NCI-H69 (cell line): ENCODE measurements around the gene PTPN6.
A peak's percentile ranks its signal among the peaks of the same experiment; 100 is the strongest.

Experiments
- DNase-seq: peaks from one replicate; lab custom pipeline; 2025; lab: John Stamatoyannopoulos, UW

PTPN6 gene

DNA sequence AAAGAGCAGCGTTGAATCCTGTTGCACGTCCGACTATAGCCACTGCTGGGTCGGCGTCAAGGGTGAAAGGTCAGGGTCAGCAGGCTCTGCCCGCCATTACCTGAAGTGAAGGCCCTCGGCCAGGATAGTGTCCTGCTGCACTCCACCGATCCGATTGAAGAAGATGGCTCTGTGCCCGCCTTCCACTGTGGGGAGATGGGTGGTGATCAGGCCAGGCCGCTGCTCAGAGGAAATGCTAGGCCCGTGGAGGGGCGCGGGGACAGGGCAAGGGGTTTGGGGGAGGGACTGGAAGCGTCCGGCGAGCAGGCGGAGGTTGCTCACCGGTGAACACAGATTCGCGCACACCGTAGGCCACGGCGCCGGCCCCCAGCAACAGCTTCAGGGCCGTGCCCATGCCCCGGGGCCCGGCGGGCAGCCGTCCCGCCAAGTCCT lies 19.0 kb downstream of the PTPN6 start:
- peak; percentile 61 for DNase-seq

DNA sequence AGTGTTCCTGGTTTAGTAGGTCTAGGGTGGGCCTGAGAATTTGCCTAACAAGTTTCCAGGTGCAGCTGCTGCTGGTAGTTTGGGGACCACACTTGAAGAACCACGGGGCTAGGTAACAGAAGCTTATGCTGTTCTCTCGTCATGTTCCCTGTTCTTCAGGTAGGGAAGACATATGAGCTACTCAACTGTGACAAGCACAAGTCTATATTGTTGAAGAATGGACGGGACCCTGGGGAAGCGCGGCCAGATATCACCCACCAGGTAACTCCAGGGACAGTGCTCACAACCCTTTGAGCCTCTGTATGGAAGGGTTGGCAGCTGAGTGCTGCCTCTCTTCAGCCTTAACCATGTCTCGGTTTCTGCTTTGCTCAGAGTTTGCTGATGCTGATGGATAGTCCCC lies 23.0 kb downstream of the PTPN6 start:
- no peak for DNase-seq

DNA sequence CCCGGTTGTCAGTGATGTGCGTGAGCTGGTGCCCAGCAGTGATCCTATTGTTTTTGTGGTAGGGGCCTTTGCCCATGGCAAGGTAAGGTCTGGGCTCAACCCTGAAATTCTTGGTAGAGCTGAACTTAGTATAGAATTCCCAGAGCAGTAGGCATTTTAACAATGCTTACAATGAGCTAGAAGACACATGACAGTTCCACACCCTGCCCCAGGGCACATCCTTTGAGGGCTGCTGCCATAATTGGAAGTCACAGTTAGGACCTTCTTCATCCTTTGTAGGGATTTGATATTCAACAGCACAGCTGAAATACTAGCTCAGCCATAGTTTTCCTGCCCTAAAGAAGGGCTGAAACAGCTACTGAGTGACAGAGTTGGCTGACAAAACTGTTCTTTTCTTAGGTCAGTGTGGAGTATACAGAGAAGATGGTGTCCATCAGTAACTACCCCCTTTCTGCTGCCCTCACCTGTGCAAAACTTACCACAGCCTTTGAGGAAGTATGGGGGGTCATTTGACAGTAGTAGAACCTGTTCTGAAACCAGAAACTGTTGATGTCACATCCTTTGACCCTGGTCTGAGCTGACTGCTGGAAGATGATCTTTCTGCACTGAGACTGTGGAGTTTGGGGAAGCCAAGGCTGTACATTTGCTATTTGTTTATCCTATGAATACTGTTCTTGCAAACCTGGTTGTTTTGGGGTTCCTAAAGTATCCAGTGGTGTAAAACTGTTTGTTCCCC lies 24.3 kb downstream of the PTPN6 start:
- DNase-seq: no peak

DNA sequence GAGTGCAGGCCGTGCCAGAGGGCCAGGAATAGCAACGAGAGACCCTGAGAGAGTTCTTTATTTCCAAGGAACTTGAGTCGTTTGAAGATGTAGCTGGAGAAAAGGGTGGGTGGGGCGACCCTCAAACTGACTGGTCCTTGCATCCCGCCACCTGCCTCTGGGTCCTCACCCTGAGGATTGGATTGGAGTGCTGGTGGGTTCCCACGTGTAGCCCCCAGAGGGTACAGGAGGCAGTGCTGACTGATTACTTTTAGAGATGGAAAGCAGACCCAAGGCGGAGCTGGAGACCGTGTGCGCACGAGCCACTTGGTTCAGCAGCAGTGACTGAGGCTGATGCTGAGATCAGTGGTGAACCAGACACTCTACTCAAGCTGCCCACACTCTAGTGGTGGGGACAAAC lies 26.5 kb downstream of the PTPN6 start:
- no peak for DNase-seq

DNA sequence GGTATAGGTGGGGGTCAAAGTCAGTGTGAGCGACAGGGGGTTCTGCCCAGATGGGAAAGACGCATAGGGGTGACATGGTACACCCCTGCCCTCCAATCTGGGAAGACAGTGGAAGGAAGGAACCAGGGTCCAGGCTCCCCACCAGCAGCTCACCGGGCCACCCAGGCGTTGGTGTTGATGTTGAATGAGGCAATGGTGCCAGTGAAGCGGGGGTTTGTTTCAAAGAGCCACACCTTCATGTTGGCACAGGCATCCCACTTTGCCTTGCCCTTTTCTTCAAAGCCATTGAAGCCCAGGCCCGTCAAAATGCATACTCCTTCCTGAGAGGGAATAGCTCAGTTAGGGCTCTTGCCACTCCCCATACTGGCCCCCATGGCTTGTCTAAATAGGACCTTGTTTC lies 27.0 kb downstream of the PTPN6 start:
- no peak for DNase-seq

DNA sequence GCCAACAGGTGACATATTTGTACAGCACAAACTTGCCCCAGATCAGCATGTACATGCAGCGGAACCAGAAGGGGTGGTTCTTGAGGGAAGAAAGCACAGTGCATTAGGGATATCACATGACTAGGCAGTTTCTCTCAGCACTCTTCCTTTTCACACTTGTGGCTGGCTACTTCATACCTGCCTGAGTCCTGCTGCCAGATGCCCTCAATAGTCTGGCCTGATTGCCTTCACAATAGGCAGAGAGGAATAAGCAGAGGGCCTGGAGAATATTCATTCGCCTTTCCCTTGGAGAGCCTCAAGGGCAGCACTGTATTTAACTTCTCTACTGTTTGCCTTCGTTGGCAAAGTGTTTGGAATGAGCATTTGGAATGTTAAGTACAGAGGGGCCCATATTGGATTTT lies 27.5 kb downstream of the PTPN6 start:
- no peak for DNase-seq

DNA sequence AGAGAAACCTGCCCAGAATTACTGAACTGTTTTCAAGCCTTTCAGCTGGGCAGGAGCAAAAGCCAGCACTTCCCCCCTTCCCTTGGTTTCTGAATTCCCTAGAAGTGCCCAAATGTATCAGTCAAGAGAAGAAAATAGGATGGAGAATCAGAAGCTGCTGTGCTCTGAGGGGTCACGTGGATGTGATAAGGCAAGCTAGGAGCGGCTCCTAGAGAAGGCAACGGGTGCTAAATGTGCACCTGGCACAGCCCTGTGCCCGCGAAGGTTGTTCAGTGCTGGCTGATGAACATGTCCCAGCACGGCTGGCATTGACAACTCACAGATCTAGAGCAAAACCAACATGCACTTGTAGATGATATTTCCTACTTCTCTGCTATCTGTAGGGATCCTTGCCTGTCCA lies 27.9 kb downstream of the PTPN6 start:
- DNase-seq: no peak

DNA sequence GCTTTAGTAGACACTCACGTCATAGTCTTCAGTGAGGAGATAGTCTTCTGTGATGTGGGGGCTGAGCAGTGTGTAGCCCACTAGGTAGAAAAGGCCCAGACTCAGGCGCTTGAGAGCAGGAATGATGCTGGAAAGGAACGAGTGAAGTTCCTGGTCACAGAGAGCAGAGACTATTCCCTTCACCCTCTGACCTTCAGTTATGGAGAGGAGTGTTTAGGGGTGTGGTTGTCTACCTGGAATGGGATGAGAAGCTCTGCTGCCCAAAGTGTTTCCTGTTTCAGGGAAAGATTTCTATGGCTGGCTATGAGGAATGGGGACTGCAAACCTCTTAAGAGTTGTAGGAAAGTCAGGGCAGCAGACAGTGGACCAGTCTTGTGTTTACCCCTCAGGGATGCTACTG lies 28.3 kb downstream of the PTPN6 start:
- DNase-seq: no peak

DNA sequence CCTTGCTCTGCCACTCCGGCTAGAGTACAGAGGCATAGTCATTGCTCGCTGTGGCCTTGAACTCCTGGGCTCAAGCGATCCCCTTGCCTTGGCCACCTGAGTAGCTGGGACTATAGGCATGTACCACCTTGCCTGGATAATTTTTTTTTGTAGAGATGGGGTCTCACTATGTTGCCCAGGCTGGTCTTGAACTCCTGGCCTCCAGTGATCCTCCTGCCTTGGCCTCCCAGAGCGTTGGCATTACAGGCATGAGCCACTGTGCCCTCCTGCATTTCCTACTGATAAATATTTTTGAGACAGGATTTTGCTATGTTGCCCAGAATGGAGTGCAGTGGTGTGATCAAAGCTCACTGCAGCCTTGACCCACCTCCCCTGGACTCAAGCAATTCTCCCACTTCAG lies 28.9 kb downstream of the PTPN6 start:
- no peak for DNase-seq

DNA sequence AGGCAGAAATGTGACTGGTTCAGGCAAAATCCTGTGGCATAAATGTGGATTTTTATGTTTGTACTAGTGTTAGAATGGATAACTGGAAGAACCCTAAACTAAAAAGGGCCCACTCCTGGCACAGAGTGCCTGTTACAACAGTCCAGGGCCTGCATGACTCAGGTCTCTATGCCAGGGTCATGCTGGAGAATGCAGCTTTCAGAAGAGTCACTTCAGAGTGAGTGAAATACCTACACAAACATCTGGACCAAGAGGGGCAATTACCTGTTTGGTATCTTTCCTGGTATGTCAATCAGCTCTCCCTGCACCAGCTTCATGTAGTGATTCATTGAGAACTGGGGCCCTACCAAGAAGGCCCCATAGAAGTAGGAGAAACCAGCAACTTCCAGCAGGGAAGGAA lies 29.6 kb downstream of the PTPN6 start:
- no peak for DNase-seq

DNA sequence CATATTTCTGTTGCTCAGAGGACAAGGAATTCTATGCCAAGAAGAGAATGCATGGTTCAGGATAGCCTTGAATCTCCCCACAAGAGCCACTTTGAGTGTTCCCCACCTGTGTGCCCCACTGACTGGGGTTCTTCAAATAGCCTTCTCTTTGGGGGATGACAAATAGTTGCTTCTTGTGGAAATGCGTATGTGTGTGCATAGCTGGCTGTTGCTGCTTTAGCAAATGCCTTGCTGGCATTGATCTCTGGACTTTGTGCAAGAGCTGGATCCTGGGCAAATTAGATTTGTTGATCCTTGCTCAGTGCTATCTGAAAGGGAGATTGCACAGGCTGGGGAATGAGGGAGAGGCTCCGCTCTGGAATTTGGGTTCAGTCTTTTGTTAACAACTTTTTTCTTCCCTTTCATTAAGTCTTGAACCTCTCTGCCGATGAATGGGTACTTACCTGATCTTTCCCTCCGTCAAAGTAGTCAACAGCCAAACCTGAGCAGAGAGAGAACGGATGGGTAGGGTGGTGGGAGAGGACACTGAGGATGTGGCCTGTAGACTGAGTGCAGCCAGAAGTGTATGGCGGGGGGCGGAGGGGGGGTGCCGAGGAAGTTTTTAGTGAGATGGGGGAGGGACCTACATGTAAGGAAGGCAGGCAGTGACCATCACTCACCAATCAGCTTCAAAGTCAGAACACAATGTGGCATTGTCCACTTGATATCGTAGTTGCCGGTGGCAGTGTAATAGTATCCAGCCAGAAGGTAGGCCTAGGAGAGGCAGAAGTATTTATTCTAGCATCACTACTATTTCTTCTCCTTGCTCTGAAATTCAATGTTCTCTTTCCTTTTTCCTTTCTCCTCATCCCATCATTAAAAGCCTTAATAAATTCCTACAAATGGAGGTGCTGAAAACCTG lies 30.2 kb downstream of the PTPN6 start:
- DNase-seq: no peak

DNA sequence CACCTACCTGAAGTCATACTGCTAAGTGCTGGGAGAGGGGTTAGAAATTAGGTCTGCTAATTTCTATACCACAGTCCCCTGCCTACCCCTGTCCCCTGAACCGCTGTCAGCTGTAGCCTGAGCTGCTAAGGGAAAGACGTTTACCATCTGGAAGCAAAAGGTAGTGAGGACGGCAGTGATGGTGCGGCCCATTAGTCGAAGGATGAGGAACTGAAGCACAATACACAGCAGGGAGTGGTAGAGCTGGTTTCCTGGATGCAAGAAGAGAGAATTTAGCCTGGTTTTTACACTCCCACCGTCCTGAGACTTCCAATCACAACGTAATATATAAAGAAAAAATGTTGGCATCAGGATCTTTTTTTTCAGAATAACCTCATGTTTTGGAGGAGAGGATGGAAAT lies 31.4 kb downstream of the PTPN6 start:
- no peak for DNase-seq

DNA sequence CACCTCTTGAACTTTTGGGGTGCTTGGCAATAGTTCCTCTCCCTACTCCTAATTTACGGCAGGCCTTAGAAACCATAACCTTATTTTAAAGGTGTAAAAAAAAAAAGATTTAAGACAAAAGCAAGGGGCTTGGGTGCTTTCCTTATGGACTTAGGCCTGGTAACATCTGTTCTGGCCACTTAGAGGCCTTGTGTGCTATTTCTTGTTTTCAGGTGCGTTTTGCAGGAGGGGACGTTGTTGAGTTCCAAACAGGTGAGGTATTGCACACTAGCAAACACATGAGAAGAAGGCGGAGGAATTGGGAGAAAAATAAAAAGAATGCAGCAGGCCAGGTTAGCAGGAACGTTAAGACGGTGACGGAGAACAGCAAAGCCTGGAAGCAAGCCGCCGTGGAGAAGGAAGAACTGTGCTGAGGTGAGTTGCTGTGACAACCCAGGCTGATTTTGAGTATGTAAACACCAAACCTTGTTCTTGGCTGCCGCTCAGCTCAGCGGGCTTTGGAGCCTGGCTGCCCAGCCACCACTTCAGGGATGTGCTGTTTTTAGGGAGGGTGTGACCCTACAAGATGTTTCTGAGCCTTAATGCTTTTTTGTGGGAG lies 36.9 kb downstream of the PTPN6 start:
- DNase-seq: no peak

DNA sequence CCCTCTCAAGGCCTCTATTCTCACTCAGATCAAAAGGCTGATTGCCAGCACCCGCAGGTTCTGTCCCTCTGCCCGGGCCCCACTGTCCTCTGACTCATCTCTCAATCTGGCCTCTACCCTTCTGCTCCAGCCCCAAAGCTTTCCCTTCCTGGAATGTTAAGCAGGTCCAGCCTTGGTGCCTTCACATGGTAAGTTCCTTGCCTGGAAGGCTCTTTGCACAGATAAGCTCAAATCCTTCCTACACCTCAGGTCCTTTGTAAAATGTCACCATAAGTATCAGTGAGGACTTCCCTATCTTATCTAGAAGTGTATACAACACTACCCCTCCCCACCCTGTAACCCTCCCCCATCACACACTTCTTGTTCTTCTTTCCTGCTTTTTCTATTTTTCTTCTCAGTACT lies 44.9 kb downstream of the PTPN6 start:
- no peak for DNase-seq

DNA sequence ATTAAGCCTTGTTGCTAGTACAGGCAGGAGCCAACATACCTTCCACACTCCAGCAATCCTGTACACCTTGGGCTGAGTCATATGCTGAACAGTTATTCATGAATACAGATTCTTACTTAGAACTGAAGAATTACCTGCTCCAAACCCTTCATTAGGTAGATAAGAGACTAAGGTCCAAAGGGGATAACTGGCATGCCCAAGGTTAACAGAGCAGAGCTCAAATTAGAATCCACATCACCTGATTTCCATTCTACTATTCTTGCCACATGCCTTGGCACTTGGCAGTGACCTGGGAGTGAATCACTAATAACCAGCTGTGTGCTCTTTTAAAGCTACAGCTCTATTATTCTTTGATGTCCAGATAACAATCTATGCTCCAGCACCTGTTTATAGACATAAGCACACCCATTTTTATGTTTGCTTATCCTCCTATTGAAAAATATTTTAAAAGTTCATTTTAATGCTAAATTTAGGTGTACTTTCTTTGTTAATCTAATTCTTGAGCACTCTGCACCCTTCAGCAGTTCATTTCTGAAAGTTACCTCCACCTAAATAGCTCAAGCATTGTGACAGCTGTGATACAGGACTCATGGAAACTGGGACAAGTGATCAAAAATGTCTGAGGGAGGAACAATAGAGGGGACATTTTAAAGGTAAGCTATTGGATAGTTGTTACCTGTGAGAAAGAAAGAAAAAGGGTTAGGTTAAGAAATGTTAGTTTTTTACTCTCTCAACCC lies 47.7 kb downstream of the PTPN6 start:
- DNase-seq: no peak

DNA sequence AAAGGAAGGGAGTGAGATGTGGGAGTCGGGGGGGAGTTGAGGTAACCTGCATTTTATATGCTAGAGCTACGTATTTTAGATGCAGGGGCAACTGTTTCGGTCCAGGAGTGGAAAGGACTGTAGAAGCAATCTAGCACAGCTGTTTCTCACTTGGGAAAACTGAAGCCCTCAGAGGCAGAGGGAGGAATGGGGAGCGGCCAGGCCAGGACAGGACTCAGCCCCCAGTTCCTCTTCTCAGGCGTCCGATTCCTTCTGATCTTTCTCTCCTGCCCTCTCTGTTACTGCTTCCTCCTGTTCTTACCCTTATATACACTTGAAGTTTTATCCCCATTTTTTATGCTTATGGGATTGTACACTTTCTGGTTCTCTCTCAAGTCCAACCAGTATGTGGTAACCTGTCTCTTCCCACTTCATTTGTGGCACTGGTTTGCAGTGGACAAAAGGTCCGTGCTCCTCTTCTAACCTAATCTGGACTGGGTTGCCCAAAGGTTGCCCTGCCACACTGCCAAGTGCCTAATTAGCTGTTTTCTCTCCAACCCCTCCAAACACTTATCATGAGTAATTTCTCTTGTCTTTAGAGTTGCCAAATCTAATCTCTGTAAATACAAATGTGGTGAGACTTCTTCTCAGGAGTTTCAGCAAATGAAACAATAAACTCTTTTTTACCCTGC lies 50.9 kb downstream of the PTPN6 start:
- no peak for DNase-seq

DNA sequence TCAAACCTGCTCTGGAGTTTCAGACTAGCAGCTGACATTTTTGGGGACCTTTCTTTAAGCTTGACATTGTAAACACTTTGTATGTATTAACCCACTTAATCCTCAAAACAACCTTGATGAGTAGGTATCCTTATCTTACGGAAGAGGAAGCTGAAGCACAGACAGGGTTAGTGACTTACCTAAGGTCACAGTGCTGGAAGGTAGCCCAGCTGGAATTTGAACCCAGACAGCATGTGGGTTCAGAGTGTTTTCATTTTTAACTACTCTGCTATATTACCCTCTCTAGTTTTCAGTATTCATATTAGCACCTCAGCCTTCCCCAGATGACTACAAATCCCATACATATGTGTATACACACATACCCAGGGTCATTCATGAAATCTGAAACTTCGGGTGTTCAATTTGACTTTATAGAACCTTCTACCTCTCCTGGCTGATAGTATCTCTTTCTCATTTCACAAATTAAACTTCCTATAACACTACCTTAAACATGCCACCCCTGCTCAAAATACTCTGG lies 53.2 kb downstream of the PTPN6 start:
- DNase-seq: no peak

DNA sequence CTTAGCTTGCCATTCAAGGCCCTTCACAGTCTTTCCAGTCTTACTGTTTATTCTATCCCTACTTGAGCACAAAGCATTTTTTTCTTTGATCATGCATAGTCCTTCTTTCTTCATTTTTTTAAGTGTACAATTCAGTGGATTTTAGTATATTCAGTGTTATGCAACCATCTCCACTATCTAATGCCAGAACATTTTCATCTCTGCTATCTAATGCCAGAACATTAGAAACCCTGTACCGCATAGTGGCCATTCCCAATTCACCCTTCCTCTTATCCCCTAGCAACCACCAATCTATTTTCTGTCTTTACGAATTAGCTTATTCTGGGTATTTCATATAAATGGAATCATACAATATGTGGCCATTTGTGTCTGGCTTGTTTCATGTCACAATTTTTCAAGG lies 53.7 kb downstream of the PTPN6 start:
- DNase-seq: no peak

DNA sequence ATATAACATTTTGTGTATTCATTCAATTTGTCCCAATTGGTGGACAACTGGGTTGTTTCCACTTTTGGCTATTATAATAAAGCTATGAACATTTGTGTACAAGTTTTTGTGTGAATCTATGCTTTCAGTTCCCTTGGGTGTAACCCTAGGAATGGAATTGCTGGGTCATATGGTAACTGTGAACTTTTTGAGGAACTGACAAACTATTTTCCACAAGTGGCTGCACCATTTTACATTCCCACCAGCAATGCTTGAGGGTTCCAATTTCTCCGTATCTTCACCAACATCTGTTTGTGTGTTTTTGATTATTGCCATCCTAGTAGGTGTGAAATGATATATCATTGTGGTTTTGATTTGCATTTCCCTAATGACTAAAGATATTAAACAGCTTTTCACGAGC lies 54.2 kb downstream of the PTPN6 start:
- no peak for DNase-seq

DNA sequence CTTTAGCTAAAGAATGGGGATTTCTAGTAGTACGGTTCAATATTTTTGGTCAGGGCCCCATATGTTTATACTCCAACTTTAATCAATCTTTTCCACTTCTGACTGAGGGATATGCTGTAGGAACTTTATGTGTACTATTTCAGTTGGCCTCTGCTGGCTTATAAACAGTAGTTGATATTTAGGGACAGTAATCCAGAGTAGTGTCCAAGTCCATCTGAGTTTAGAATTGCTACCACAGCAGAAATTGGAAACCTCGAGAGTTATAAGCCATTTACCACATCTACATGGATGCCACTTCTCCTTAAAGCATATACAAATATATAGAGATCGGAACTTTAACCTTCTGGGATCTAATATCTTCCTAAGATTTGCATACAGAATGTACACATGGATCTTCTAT lies 55.5 kb downstream of the PTPN6 start:
- no peak for DNase-seq

DNA sequence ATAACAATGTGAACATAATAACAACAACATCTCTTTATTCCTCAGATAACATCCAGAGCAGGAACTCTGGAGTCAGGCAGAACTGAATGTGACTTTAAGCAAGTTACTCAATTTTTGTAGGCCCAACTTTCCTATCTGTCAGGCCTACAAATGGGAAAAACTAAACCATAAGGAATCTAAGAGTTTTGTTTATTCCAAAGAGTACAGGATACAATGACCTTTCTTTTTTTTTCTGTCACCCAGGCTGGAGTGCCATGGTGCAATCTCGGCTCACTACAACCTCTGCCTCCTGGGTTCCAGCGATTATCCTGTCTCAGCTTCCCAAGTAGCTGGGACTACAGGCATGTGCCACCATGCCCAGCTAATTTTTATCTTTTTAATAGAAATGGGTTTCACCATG lies 57.7 kb downstream of the PTPN6 start:
- no peak for DNase-seq

DNA sequence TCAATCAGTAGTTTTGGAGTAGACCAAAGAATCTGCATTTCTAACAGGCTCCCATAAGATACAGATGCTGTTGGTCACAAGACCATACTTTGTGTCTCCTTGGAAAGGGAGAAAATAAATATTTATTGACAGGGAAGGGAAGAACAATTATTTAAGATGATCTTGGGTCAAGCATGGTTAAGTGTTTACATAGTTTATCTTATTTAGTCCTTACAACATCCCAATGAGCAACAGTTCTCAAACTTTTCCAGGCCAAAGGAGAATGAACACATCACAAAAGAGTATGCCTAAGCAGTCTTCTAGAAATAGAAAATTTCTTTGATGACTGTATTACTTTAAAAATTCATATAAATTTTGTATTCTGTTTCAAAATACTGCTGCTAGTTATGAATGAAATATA lies 58.4 kb downstream of the PTPN6 start:
- DNase-seq: no peak
